HuH-7.5 (cell line): ENCODE results near the gene TXNDC16.
"Not testable (repeated sequence)": the region's sequence is repeated elsewhere in the genome, so short reads cannot be mapped to it uniquely, and the experiment has no call there.

Experiments
- DNase-seq: peaks from one replicate; pipeline ENCODE4 v3.0.0; 2011; ENCODE audit warnings: low spot score

TXNDC16 gene

GRCh38 chr14:52545584-52546317, 6.6 kb downstream of the TXNDC16 start:
- no peak for DNase-seq

- no peak for DNase-seq
Measured at GRCh38 chr14:52538623-52539022, 13.7 kb downstream of the TXNDC16 start.

GRCh38 chr14:52536269-52536668, 16.0 kb downstream of the TXNDC16 start:
- DNase-seq = no peak

- DNase-seq = no peak
Measured at GRCh38 chr14:52531481-52531880, 20.8 kb downstream of the TXNDC16 start.

GRCh38 chr14:52527052-52527451, 25.3 kb downstream of the TXNDC16 start:
- no peak for DNase-seq

- DNase-seq = no peak
Measured at GRCh38 chr14:52522581-52523345, 29.5 kb downstream of the TXNDC16 start.

GRCh38 chr14:52522033-52522432, 30.3 kb downstream of the TXNDC16 start:
- no peak for DNase-seq

- DNase-seq = no peak
Measured at GRCh38 chr14:52514046-52514811, 38.1 kb downstream of the TXNDC16 start.

- DNase-seq = no peak
Measured at GRCh38 chr14:52513249-52513648, 39.1 kb downstream of the TXNDC16 start.

- no peak for DNase-seq
Measured at GRCh38 chr14:52494444-52494843, 57.9 kb downstream of the TXNDC16 start.

- no peak for DNase-seq
Measured at GRCh38 chr14:52485350-52485960, 66.8 kb downstream of the TXNDC16 start.

GRCh38 chr14:52481864-52482263, 70.4 kb downstream of the TXNDC16 start:
- DNase-seq = no peak

- DNase-seq = no peak
Measured at GRCh38 chr14:52473557-52473956, 78.7 kb downstream of the TXNDC16 start.

GRCh38 chr14:52472728-52473127, 79.6 kb downstream of the TXNDC16 start:
- no peak for DNase-seq

- not testable (repeated sequence) for DNase-seq
Measured at GRCh38 chr14:52472251-52472650, 80.1 kb downstream of the TXNDC16 start.

GRCh38 chr14:52467515-52468266, 84.6 kb downstream of the TXNDC16 start:
- DNase-seq = no peak

GRCh38 chr14:52464175-52464574, 88.1 kb downstream of the TXNDC16 start:
- no peak for DNase-seq

GRCh38 chr14:52463375-52463774, 88.9 kb downstream of the TXNDC16 start:
- DNase-seq = no peak

- no peak for DNase-seq
Measured at GRCh38 chr14:52461721-52462120, 90.6 kb downstream of the TXNDC16 start.

GRCh38 chr14:52458721-52459085, 93.6 kb downstream of the TXNDC16 start:
- DNase-seq = no peak

GRCh38 chr14:52457411-52457810, 94.9 kb downstream of the TXNDC16 start:
- no peak for DNase-seq
